Psoas muscle (tissue), 8 donors: ENCODE data around the gene ACTR1A. TPM values are rescaled to one million over a fixed set of nuclear protein-coding genes. Genes with fewer than 3 reads are reported as not detected.
A peak's percentile ranks its signal among the peaks of the same experiment; 100 is the strongest.

Source experiments
- ATAC-seq, 4 donors: fragments of 200-7000 bp; cut with Tn5 transposase; one replicate each; pipeline ENCODE4 v1.9.1; 2020; ENCODE audit warnings: moderate library complexity in 3 of 4, mild to moderate bottlenecking in 2 of 4
- DNase-seq, 2 donors: peaks; one replicate each; pipeline ENCODE4 v3.0.0-alpha.2; 2020
- H3K27ac ChIP-seq: fragments of 200-600 bp; one replicate; pipeline ENCODE4 v1.8.0; 2022
- H3K27me3 ChIP-seq, 3 donors: fragments of 200-600 bp in 1 of 3; one replicate each; pipeline versions ENCODE4 v1.6.1 to v1.8.0; 2013 to 2022; ENCODE audit warnings: low read length in 2 of 3, mild to moderate bottlenecking in 2 of 3, moderate library complexity in 1 of 3; ENCODE audit not compliant: insufficient read depth in 3 of 3
- H3K36me3 ChIP-seq, 2 donors: fragments of 200-600 bp in 1 of 2; one replicate each; pipeline versions ENCODE4 v1.6.1 to v1.8.0; 2013 to 2022; ENCODE audit warnings: low read depth in 1 of 2, mild to moderate bottlenecking in 1 of 2, moderate library complexity in 1 of 2; ENCODE audit not compliant: insufficient read depth in 1 of 2
- H3K4me1 ChIP-seq: fragments of 200-600 bp; one replicate; pipeline ENCODE4 v1.8.0; 2022
- H3K4me3 ChIP-seq: fragments of 200-600 bp; one replicate; pipeline ENCODE4 v1.8.0; 2022; ENCODE audit warnings: mild to moderate bottlenecking
- H3K9me3 ChIP-seq: fragments of 200-600 bp; one replicate; pipeline ENCODE4 v1.8.0; 2022
- WGBS, 3 donors: extraction: QIAGEN DNeasy Blood & Tissue Kit; methylation state at CpG; one replicate each; pipeline versions ENCODE4 v1.1.6 to v1.1.7; 2013; 5-methylcytosine and 5-hydroxymethylcytosine counted together
- intact Hi-C, 2 donors: fragments of 100-400 bp; cut with DNase I; formaldehyde crosslinking; loops; one replicate each; pipeline versions ENCODE4 v1.11.0 to v1.14.2; 2022
- polyA plus RNA-seq, 3 donors: library from polyadenylated mRNA; stranded (reverse); fragments of 200-250 nt; gene quantifications; one replicate each; pipeline ENCODE4 v1.2.3, GENCODE V29; 2013
- total RNA-seq, 4 donors: library from RNA; stranded (reverse); fragmentation: NEBNext Ultra II Directional in 2 of 4; extraction: Animal tissue kit (Norgen Biotek cat#: 25700) in 2 of 4; gene quantifications; one replicate each; pipeline versions ENCODE4 v1.2.1 to v1.2.4, GENCODE V29; 2021 to 2023
- TF ChIP-seq, protein P1 (sequence below): fragments of 200-600 bp; IDR thresholded peaks from one replicate; pipeline ENCODE4 v1.8.0; 2022; ENCODE audit warnings: antibody characterized with exemption
- donor health status: healthy with polysubstance abuse.
- donor health status: DM: no; HTN: no; CAD: no; lungs with moderate emphysema.
- donor health status: Bipolar disorder and iron deficiency.
- donor health status: healthy.
- donor health status: DM: yes; HTN: yes; CAD: no.
- donor health status: DM: no; HTN: no; CAD: no.
- donor health status: DM: no; HTN: no; CAD: no.
- donor health status: DM: yes; HTN: yes; CAD: no.

ACTR1A gene
- total and polyA plus RNA-seq, 7 donors, result 76.2 to 188 (median 128) TPM

DNA sequence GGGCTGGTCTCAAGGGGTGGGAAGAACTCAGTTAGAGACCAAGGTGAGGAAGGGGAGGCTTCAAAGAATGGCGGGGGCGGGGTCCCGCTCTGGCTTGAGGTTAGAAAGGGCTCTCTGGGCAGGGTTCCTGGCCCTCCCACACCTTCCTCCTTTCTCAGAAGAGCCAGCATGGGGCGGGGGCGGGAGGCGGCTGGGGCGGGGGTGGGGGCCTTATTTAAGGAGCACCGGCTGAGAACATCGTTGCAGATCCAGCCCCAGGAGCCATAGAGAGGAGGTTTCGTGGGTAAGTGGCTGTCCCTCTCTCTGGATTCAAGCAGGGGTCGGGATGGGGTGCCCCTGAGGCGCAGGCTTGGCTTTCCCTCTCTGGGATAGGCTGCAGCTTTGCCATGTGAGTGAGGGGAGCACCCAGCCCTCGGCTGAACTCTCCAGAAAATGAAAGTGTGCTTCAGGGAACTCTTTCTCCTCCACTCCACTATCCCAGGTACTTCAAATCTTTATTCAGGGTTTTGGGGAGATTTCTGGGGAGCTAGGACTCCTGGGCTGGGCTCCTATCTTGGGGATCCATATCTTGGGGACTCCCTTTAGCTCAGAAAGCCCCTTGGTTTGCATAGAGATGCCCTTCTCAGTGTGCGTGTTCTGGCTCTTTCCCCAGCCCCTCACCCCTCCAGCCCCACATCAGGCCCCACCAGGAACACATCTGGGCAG lies 66.8 kb downstream of the ACTR1A start:
- TF ChIP-seq, protein P1, sequence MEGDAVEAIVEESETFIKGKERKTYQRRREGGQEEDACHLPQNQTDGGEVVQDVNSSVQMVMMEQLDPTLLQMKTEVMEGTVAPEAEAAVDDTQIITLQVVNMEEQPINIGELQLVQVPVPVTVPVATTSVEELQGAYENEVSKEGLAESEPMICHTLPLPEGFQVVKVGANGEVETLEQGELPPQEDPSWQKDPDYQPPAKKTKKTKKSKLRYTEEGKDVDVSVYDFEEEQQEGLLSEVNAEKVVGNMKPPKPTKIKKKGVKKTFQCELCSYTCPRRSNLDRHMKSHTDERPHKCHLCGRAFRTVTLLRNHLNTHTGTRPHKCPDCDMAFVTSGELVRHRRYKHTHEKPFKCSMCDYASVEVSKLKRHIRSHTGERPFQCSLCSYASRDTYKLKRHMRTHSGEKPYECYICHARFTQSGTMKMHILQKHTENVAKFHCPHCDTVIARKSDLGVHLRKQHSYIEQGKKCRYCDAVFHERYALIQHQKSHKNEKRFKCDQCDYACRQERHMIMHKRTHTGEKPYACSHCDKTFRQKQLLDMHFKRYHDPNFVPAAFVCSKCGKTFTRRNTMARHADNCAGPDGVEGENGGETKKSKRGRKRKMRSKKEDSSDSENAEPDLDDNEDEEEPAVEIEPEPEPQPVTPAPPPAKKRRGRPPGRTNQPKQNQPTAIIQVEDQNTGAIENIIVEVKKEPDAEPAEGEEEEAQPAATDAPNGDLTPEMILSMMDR, result no peak
- H3K9me3 ChIP-seq, result no peaks in the 10 kb centered on the region
- peaks cover 0 to 16% (median 3%) of the 10 kb centered on the region in 3 donors for H3K27me3 ChIP-seq
- no peak overlapping the region for H3K27ac ChIP-seq
- no peaks in the 10 kb centered on the region for H3K36me3 ChIP-seq
- no peak for ATAC-seq
- peak in 1 of 2 donors; percentile 31 for DNase-seq
- H3K4me3 ChIP-seq, result peak overlapping the region; percentile 32
- intact Hi-C loops, result no loop called here
- H3K4me1 ChIP-seq, result peaks cover 7% of the 10 kb centered on the region
- 10 to 15% (median 15%) methylated on average over 10 to 14 of the region's 14 CpGs for WGBS, 3 donors

DNA sequence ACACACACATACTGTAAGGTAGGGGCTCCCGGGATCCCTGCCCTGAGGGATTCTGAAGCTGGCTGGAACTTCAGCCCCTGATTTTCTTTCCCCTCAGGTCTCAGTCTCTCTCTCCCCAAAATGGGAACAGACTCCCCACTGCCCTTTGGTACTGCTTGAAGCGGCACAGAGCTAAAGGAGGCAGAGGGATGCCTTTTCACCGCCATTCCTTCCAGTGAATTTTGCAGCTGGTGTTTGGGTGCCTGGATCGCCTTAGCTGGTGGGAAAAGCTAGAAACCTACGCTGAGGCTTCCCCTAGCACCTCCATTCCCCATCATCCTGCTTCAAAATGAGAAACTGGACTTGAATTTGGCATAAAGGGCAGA lies 67.4 kb downstream of the ACTR1A start:
- WGBS, 3 donors, result 32 to 35% (median 34%) methylated on average over 5 of the region's 5 CpGs
- Histone ChIP-seq H3K27me3 (peaks cover 0 to 16% (median 3%) of the 10 kb centered on the region in 3 donors), H3K27ac (no peak overlapping the region), H3K4me3 (peak overlapping the region; percentile 32), H3K4me1 (peaks cover 7% of the 10 kb centered on the region), H3K36me3 (no peaks in the 10 kb centered on the region), H3K9me3 (no peaks in the 10 kb centered on the region)
- DNase-seq, result peak in 1 of 2 donors; percentile 7
- TF ChIP-seq, protein P1, result no peak
- ATAC-seq, result no peak
- intact Hi-C loops, result no loop called here

DNA sequence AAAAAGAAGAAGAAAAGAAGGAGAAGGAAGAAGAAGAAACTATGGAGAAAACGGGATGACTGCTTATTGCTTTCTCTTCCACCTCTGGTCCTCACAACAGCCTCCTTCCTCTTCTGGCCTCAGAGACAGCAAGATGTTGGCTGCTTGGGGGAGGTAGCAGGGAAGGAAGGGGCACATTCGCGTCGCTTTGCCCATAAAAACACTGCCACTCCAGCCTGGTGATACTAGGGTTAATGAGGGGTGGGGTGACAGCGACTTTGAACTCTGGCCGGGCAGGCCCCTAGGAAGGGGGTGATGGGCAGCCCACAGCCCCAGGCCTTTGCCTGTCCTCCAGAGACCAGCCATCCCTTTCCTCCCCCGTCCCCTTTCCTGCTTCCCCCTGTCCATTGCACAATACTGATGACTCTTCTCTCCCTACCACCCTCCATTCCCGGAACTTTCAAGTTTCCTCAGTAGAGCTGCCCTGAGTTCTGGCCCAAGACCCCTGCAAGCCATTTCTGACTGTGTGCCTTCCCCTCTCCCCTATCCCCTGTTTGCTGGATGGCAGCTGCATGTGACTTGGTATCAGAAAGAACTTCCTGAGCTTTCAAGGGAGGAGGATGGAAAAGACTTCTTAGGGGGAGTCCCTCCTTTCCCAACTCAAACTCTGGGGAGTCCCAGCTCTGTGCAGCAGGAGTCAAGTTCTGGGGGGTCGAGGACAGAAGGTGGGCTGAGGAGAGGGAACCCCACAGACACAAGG lies 67.9 kb downstream of the ACTR1A start:
- H3K9me3 ChIP-seq, result no peaks in the 10 kb centered on the region
- intact Hi-C loops, result loop anchor here in 1 of 2 donors (1.0 kb wide), 1 partner anchor 10 kb away; no protein-coding TSS in a partner anchor
- no peak for ATAC-seq
- peaks cover 7% of the 10 kb centered on the region for H3K4me1 ChIP-seq
- DNase-seq, result no peak
- peaks cover 0 to 16% (median 3%) of the 10 kb centered on the region in 3 donors for H3K27me3 ChIP-seq
- 17 to 26% (median 23%) methylated on average over 9 of the region's 9 CpGs for WGBS, 3 donors
- H3K4me3 ChIP-seq, result no peak overlapping the region
- no peak overlapping the region for H3K27ac ChIP-seq
- TF ChIP-seq, protein P1, result no peak
- no peaks in the 10 kb centered on the region for H3K36me3 ChIP-seq

DNA sequence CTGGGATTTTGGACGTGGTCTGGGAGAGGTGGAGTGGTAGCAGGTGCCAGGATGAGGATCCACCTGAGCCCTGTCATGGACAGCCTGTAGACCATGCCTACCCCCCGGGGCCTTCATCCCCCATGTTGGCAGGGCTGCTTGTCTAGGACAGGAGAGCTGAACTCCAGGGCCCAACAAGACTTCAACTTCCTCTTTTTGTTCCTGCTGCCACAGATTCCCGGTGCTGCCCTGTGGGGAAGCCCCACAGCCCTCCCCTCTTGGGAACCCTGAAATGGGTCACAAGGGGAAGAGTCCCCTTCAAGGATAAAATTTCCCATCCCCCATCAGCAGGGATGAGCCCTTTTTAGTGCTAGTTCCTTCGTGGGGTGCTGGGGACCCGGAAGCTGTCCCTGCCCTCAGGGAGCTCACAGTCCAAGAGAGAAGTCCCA lies 68.9 kb downstream of the ACTR1A start:
- 54 to 69% (median 58%) methylated on average over 5 of the region's 5 CpGs for WGBS, 3 donors
- H3K4me3 ChIP-seq, result no peak overlapping the region
- TF ChIP-seq, protein P1, result no peak
- DNase-seq (peak in 1 of 2 donors; percentile 11), ATAC-seq (no peak)
- H3K27ac ChIP-seq, result no peak overlapping the region
- H3K4me1 ChIP-seq, result peaks cover 7% of the 10 kb centered on the region
- H3K9me3 ChIP-seq, result no peaks in the 10 kb centered on the region
- intact Hi-C loops, result loop anchor here in 1 of 2 donors (1.0 kb wide), 1 partner anchor 11 kb away; no protein-coding TSS in a partner anchor
- H3K27me3 ChIP-seq, result peaks cover 0 to 16% (median 3%) of the 10 kb centered on the region in 3 donors
- no peaks in the 10 kb centered on the region for H3K36me3 ChIP-seq
